ENCODE data around the gene E2F2.
"Not testable (repeated sequence)": the region's sequence is repeated elsewhere in the genome, so short reads cannot be mapped to it uniquely, and the experiment has no call there.

E2F2 gene

GRCh38 chr1:23502951-23503350 lies 28.1 kb downstream of the E2F2 start:
- no peak for DNase-seq (ENCODE audit: low read depth)
- H3K4me3 ChIP-seq (ENCODE audit: low read depth, low read length) = no peak overlapping the region
- TF ChIP-seq MAX (IDR thresholded peaks at IDR 0.05; ENCODE audit: low read depth, low read length) (no peak), POLR2A (IDR thresholded peaks at IDR 0.05; ENCODE audit: extremely low read depth, insufficient read length) (no peak), MYC (IDR thresholded peaks at IDR 0.05; ENCODE audit: low read depth, low read length) (no peak)

- no peak for DNase-seq (ENCODE audit: low read depth)
- no peak overlapping the region for H3K4me3 ChIP-seq (ENCODE audit: low read depth, low read length)
- no peak for TF ChIP-seq POLR2A (IDR thresholded peaks at IDR 0.05; ENCODE audit: extremely low read depth, insufficient read length)
- no peak for TF ChIP-seq MAX (IDR thresholded peaks at IDR 0.05; ENCODE audit: low read depth, low read length)
- TF ChIP-seq CTCF (IDR thresholded peaks at IDR 0.05; ENCODE audit: low read depth, low read length) = no peak
- TF ChIP-seq MYC (IDR thresholded peaks at IDR 0.05; ENCODE audit: low read depth, low read length) = no peak
Observed at GRCh38 chr1:23500466-23500865, 30.6 kb downstream of the E2F2 start.

GRCh38 chr1:23497777-23498439 lies 33.1 kb downstream of the E2F2 start:
- no peak overlapping the region for H3K4me3 ChIP-seq (ENCODE audit: low read depth, low read length)
- no peak for DNase-seq (ENCODE audit: low read depth)
- TF ChIP-seq CTCF (IDR thresholded peaks at IDR 0.05; ENCODE audit: low read depth, low read length) = no peak
- TF ChIP-seq MAX (IDR thresholded peaks at IDR 0.05; ENCODE audit: low read depth, low read length) = no peak
- TF ChIP-seq MYC (IDR thresholded peaks at IDR 0.05; ENCODE audit: low read depth, low read length) = no peak
- no peak for TF ChIP-seq POLR2A (IDR thresholded peaks at IDR 0.05; ENCODE audit: extremely low read depth, insufficient read length)

- H3K4me3 ChIP-seq (ENCODE audit: low read depth, low read length) = no peak overlapping the region
- TF ChIP-seq MYC (IDR thresholded peaks at IDR 0.05; ENCODE audit: low read depth, low read length) = no peak
- no peak for DNase-seq (ENCODE audit: low read depth)
Observed at GRCh38 chr1:23496490-23497181, 34.4 kb downstream of the E2F2 start.

- H3K4me3 ChIP-seq (ENCODE audit: low read depth, low read length); DNase-seq (ENCODE audit: low read depth): not testable (repeated sequence)
Observed at GRCh38 chr1:23494836-23495235, 36.2 kb downstream of the E2F2 start.

- H3K4me3 ChIP-seq (ENCODE audit: low read depth, low read length); DNase-seq (ENCODE audit: low read depth): not testable (repeated sequence)
Observed at GRCh38 chr1:23492776-23493175, 38.3 kb downstream of the E2F2 start.

- no peak for TF ChIP-seq MAX (IDR thresholded peaks at IDR 0.05; ENCODE audit: low read depth, low read length)
- TF ChIP-seq MYC (IDR thresholded peaks at IDR 0.05; ENCODE audit: low read depth, low read length) = no peak
- TF ChIP-seq POLR2A (IDR thresholded peaks at IDR 0.05; ENCODE audit: extremely low read depth, insufficient read length) = no peak
- TF ChIP-seq CTCF (IDR thresholded peaks at IDR 0.05; ENCODE audit: low read depth, low read length) = no peak
- no peak for DNase-seq (ENCODE audit: low read depth)
Observed at GRCh38 chr1:23492132-23492720, 38.8 kb downstream of the E2F2 start.

GRCh38 chr1:23489842-23490241 lies 41.2 kb downstream of the E2F2 start:
- H3K4me3 ChIP-seq (ENCODE audit: low read depth, low read length) = no peak overlapping the region
- no peak for TF ChIP-seq POLR2A (IDR thresholded peaks at IDR 0.05; ENCODE audit: extremely low read depth, insufficient read length)
- no peak for TF ChIP-seq MYC (IDR thresholded peaks at IDR 0.05; ENCODE audit: low read depth, low read length)
- TF ChIP-seq CTCF (IDR thresholded peaks at IDR 0.05; ENCODE audit: low read depth, low read length) = no peak
- no peak for TF ChIP-seq MAX (IDR thresholded peaks at IDR 0.05; ENCODE audit: low read depth, low read length)
- DNase-seq (ENCODE audit: low read depth) = no peak

More at GRCh38 chr1:23492132-23492720, 38.8 kb downstream of the E2F2 start:
- H3K4me3 ChIP-seq (ENCODE audit: low read depth, low read length) = no peak overlapping the region
